ENCODE results near the gene MRM1.

Gene MRM1

GRCh38 chr17:36647636-36648035 lies 46.3 kb downstream of the MRM1 start:
- in situ Hi-C loops (cut with MboI; ENCODE audit: low sequenced_read_pairs, unreplicated experiment) = loop anchor here (25.0 kb wide), 1 partner anchor 415 kb away; no protein-coding TSS in a partner anchor
- no peak for DNase-seq (ENCODE audit: low spot score)
- no peak for TF ChIP-seq CTCF (IDR thresholded peaks at IDR 0.05; ENCODE audit: borderline replicate concordance, control extremely low read depth, extremely low read depth, insufficient read depth, missing control alignments)

DNA sequence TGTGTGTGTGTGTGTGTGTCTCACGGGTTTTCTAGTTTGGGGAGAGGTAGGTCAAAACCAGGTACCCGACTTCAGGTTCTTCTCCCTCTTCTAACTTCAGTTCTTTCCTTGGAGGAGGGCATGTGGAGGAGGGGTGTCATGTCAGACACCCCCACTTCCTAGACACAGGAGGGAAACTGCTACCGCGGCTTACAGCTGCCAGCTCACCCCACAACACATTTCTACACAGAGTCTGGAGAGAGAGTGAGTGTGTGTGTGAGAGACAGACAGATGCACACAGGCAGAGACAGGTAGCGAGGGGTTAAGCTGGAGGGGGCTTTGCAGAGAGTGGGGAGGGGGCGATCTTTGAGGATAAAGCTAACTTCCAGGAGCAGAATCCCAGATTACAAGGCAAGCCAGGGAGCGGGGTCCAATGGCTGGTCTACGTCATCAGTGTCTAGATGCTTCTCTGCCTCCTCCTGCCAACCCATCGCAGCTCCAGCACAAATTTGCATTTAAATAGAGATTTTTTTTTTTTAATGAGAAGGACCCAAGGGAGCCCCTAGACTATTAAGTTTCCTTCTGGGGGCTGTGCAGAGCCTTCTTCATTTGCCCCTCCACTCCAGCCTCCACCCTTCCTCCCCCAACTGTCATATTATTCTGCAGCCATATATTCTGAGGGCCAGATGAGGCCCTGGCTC lies 48.9 kb downstream of the MRM1 start:
- TF ChIP-seq CTCF (IDR thresholded peaks at IDR 0.05; ENCODE audit: borderline replicate concordance, control extremely low read depth, extremely low read depth, insufficient read depth, missing control alignments) = no peak
- no peak for DNase-seq (ENCODE audit: low spot score)
- in situ Hi-C loops (cut with MboI; ENCODE audit: low sequenced_read_pairs, unreplicated experiment) = no loop called here

GRCh38 chr17:36653374-36653773 lies 52.0 kb downstream of the MRM1 start:
- no peak for TF ChIP-seq CTCF (IDR thresholded peaks at IDR 0.05; ENCODE audit: borderline replicate concordance, control extremely low read depth, extremely low read depth, insufficient read depth, missing control alignments)
- no peak for DNase-seq (ENCODE audit: low spot score)
- in situ Hi-C loops (cut with MboI; ENCODE audit: low sequenced_read_pairs, unreplicated experiment) = no loop called here

DNA sequence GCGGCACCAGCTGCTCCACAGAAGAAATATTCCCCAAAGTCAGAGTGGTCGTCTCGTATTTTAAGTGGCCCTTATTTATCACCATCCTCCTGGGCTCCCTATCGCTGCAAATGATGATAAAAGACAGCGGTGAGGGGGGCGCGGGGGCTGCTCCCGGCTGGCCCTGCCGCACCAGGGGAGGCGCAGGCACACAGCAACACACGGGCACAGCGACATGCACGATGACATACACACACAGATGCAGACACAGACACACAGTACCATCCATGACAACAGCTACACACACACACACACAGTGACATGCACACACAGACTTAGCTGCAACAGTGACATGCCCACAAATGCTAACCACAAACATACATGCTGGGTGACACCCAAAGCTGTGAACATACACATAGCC lies 52.5 kb downstream of the MRM1 start:
- no peak for TF ChIP-seq CTCF (IDR thresholded peaks at IDR 0.05; ENCODE audit: borderline replicate concordance, control extremely low read depth, extremely low read depth, insufficient read depth, missing control alignments)
- in situ Hi-C loops (cut with MboI; ENCODE audit: low sequenced_read_pairs, unreplicated experiment) = no loop called here
- DNase-seq (ENCODE audit: low spot score) = no peak

- in situ Hi-C loops (cut with MboI; ENCODE audit: low sequenced_read_pairs, unreplicated experiment) = no loop called here
- no peak for DNase-seq (ENCODE audit: low spot score)
- TF ChIP-seq CTCF (IDR thresholded peaks at IDR 0.05; ENCODE audit: borderline replicate concordance, control extremely low read depth, extremely low read depth, insufficient read depth, missing control alignments) = no peak
Observed at GRCh38 chr17:36655726-36656125, 54.3 kb downstream of the MRM1 start.

DNA sequence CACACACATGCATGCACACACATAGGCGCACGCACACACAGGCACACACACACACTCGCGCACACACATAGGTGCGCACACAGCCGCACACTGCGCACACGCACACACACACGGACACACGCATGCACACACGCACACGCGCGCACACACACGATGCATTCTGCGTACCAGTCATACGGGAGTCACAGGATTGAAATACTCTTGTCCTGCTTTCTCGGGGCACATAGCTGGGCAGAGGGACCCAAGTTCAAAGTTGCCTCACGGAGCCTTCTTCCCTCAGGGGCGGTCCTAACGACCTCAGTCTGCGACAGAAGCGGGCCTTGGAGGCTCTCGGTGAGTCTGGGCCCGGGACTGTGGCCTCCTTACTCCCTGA lies 56.0 kb downstream of the MRM1 start:
- no peak for TF ChIP-seq CTCF (IDR thresholded peaks at IDR 0.05; ENCODE audit: borderline replicate concordance, control extremely low read depth, extremely low read depth, insufficient read depth, missing control alignments)
- DNase-seq (ENCODE audit: low spot score) = no peak
- in situ Hi-C loops (cut with MboI; ENCODE audit: low sequenced_read_pairs, unreplicated experiment) = no loop called here
